Right atrium auricular region (tissue), 2 donors: Measurements from ENCODE around the gene NUP37. TPM values are rescaled to one million over a fixed set of nuclear protein-coding genes. Genes with fewer than 3 reads are reported as not detected.
"Not testable (repeated sequence)": the region's sequence is repeated elsewhere in the genome, so short reads cannot be mapped to it uniquely, and the experiment has no call there.

Source experiments
- DNase-seq: peaks from one replicate; pipeline ENCODE4 v3.0.0-alpha.2; 2019; ENCODE audit warnings: low spot score
- H3K27ac ChIP-seq, 2 donors: fragments of 200-600 bp; sonication (generic); 1 replicate in 1 of 2; 2 replicates in 1 of 2; pipeline ENCODE4 v1.5.1; 2016 to 2019
- H3K27me3 ChIP-seq, 2 donors: fragments of 200-600 bp; sonication (generic); one replicate each; pipeline versions ENCODE4 v1.5.1 to v1.6.0; 2017 to 2019
- H3K36me3 ChIP-seq: fragments of 200-600 bp; sonication (generic); one replicate; pipeline ENCODE4 v1.5.1; 2016
- H3K4me1 ChIP-seq, 2 donors: fragments of 200-600 bp; sonication (generic); one replicate each; pipeline versions ENCODE4 v1.5.1 to v1.6.0; 2017 to 2019
- H3K4me3 ChIP-seq, 2 donors: fragments of 200-600 bp; sonication (generic); 1 replicate in 1 of 2; 2 replicates in 1 of 2; pipeline ENCODE4 v1.5.1; 2017 to 2019; ENCODE audit warnings: mild to moderate bottlenecking in 1 of 2, moderate library complexity in 1 of 2
- H3K9me3 ChIP-seq, 2 donors: fragments of 200-600 bp; sonication (generic); one replicate each; pipeline ENCODE4 v1.5.1; 2019
- total RNA-seq, 2 donors: library from RNA; depleted of rRNA; stranded (reverse); fragments of >200 nt; gene quantifications; one replicate each; pipeline ENCODE4 v1.1.0, GENCODE V29; 2016
- TF ChIP-seq, protein P1 (sequence below), 2 donors: fragments of 200-600 bp; sonication (generic); IDR thresholded peaks; one replicate each; pipeline ENCODE4 v1.5.1; 2019; ENCODE audit warnings: antibody characterized with exemption in 2 of 2

NUP37 gene
- total RNA-seq, 2 donors from 2014 or later = 8.1 to 15.4 TPM

DNA sequence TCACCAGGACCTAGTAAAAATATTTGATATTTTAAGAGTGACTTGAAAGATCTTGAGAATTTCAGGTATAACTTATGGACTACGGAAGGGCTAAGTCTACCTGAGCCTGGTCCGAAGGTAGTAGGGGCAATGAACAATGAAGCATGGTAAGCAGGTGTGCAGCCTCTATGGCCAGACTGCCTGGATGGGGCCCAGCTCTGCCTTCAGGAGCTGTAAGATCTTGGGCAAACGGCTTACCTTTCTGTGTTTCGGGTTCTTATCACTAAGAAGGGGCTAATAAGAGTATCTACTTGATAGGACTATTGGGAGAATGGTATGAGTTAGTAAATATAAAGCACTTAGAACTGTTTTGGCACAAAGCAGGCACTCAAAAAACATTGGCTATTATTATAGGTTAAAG, 39.1 kb downstream of the NUP37 start:
- no peak overlapping the region for H3K27ac ChIP-seq
- H3K27me3 ChIP-seq = no peaks in the 10 kb centered on the region
- TF ChIP-seq, protein P1, sequence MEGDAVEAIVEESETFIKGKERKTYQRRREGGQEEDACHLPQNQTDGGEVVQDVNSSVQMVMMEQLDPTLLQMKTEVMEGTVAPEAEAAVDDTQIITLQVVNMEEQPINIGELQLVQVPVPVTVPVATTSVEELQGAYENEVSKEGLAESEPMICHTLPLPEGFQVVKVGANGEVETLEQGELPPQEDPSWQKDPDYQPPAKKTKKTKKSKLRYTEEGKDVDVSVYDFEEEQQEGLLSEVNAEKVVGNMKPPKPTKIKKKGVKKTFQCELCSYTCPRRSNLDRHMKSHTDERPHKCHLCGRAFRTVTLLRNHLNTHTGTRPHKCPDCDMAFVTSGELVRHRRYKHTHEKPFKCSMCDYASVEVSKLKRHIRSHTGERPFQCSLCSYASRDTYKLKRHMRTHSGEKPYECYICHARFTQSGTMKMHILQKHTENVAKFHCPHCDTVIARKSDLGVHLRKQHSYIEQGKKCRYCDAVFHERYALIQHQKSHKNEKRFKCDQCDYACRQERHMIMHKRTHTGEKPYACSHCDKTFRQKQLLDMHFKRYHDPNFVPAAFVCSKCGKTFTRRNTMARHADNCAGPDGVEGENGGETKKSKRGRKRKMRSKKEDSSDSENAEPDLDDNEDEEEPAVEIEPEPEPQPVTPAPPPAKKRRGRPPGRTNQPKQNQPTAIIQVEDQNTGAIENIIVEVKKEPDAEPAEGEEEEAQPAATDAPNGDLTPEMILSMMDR (IDR thresholded peaks at IDR 0.05) = no peak
- H3K4me1 ChIP-seq = no peaks in the 10 kb centered on the region
- H3K36me3 ChIP-seq = peaks cover 24% of the 10 kb centered on the region
- no peaks in the 10 kb centered on the region for H3K9me3 ChIP-seq
- DNase-seq = no peak
- H3K4me3 ChIP-seq = no peak overlapping the region

DNA sequence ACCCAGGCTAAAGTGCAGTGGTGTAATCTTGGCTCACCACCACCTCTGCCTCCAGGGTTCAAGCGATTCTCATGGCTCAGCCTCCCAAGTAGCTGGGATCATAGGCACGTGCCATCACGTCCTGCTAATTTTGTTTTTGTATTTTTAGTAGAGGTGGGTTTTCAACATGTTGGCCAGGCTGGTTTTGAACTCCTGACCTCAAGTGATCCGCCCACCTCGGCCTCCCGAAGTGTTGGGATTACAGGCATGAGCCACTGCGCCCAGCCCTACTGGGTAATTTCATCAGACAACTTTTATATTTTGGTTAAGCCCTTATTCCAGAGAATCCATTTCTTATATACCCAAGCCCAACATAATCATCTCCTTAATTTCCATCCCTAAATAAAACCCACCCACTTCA, 47.8 kb downstream of the NUP37 start:
- H3K36me3 ChIP-seq, H3K9me3 ChIP-seq, H3K4me3 ChIP-seq, H3K4me1 ChIP-seq, DNase-seq, H3K27ac ChIP-seq, H3K27me3 ChIP-seq: not testable (repeated sequence)

- TF ChIP-seq, protein P1 (IDR thresholded peaks at IDR 0.05) = no peak
- Histone ChIP-seq H3K36me3 (no peaks in the 10 kb centered on the region), H3K9me3 (no peaks in the 10 kb centered on the region), H3K4me1 (no peaks in the 10 kb centered on the region), H3K27ac (no peak overlapping the region), H3K4me3 (no peak overlapping the region), H3K27me3 (no peaks in the 10 kb centered on the region)
- no peak for DNase-seq
Measured at GRCh38 chr12:102069707-102070106, 50.2 kb downstream of the NUP37 start.

- no peak for DNase-seq
- Histone ChIP-seq H3K4me1 (no peaks in the 10 kb centered on the region), H3K27me3 (no peaks in the 10 kb centered on the region), H3K4me3 (no peak overlapping the region), H3K36me3 (no peaks in the 10 kb centered on the region), H3K9me3 (no peaks in the 10 kb centered on the region), H3K27ac (no peak overlapping the region)
- TF ChIP-seq, protein P1 (IDR thresholded peaks at IDR 0.05) = no peak
Measured at GRCh38 chr12:102067574-102068258, 52.2 kb downstream of the NUP37 start.

- TF ChIP-seq, protein P1 (IDR thresholded peaks at IDR 0.05) = no peak
- Histone ChIP-seq H3K9me3 (no peaks in the 10 kb centered on the region), H3K4me3 (no peak overlapping the region), H3K36me3 (no peaks in the 10 kb centered on the region), H3K27me3 (no peaks in the 10 kb centered on the region), H3K4me1 (peaks cover 0 to 4% of the 10 kb centered on the region in 2 donors), H3K27ac (no peak overlapping the region)
- DNase-seq = no peak
Measured at GRCh38 chr12:102064476-102064875, 55.4 kb downstream of the NUP37 start.

GRCh38 chr12:102063069-102063468, 56.8 kb downstream of the NUP37 start:
- Histone ChIP-seq H3K4me3 (no peak overlapping the region), H3K27ac (no peak overlapping the region), H3K4me1 (peaks cover 0 to 4% of the 10 kb centered on the region in 2 donors), H3K27me3 (no peaks in the 10 kb centered on the region), H3K36me3 (no peaks in the 10 kb centered on the region), H3K9me3 (no peaks in the 10 kb centered on the region)
- DNase-seq = no peak
- TF ChIP-seq, protein P1 (IDR thresholded peaks at IDR 0.05) = no peak
